DMS153 (cell line): ENCODE measurements around the gene SLX9.
"Not testable (repeated sequence)": the region's sequence is repeated elsewhere in the genome, so short reads cannot be mapped to it uniquely, and the experiment has no call there.

Experiments used
- DNase-seq: peaks from one replicate; lab custom pipeline; 2025; lab: John Stamatoyannopoulos, UW

Gene SLX9

GRCh38 chr21:44916965-44917364, 22.9 kb upstream of the SLX9 start:
- no peak for DNase-seq

DNA sequence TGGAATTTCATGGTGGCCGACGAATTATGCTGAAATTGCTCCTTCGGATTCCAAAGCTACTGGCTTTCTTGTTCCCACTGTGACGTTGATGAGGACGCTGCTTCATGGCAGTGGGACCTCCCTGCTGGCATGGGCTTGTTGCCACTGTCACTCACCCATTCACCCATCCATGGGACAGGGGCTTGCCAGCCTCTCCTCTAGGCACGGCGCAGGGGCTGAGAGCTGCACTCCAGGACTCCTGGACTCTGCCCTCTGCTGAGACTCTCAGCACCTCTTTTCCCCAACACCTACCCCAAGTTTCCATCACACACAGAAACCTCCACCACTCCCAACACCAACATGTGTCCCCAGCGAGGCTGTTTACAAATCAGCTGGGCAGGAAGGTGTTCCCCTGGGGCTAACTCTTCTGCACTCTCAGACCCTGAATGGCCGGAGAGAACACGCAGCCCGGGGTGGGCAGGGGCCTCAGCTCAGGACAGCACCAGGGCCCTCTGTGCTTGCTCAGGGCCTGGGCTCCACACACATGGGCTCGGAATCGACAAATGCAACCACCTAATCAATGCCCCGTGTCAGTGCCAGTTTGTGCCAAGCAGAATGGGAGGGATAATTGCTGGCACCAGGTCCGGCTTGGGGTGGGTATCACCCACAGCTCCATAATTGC, 22.3 kb upstream of the SLX9 start:
- no peak for DNase-seq

DNA sequence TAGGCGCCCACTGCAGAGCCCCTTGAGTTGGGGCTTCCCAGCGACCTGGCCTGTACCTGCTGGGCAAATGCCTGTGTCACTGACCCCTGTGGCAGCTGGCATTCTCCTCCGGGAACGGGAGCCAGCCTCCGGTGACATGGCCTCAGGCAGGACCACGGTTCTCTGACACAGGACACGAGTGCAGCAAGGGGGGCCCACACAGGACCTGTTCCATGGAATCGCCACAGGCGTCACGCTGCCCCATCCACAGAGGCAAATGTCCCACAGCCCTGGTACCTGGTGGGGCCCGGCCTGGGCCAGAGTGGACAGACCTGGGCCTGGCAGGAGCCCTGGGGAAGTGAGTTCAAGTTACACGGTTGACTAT, 21.7 kb upstream of the SLX9 start:
- DNase-seq, result no peak

- DNase-seq, result no peak
These were observed 21.2 kb upstream of the SLX9 start for GRCh38 chr21:44918581-44919033.

GRCh38 chr21:44919111-44919912, 20.5 kb upstream of the SLX9 start:
- DNase-seq, result no peak

DNA sequence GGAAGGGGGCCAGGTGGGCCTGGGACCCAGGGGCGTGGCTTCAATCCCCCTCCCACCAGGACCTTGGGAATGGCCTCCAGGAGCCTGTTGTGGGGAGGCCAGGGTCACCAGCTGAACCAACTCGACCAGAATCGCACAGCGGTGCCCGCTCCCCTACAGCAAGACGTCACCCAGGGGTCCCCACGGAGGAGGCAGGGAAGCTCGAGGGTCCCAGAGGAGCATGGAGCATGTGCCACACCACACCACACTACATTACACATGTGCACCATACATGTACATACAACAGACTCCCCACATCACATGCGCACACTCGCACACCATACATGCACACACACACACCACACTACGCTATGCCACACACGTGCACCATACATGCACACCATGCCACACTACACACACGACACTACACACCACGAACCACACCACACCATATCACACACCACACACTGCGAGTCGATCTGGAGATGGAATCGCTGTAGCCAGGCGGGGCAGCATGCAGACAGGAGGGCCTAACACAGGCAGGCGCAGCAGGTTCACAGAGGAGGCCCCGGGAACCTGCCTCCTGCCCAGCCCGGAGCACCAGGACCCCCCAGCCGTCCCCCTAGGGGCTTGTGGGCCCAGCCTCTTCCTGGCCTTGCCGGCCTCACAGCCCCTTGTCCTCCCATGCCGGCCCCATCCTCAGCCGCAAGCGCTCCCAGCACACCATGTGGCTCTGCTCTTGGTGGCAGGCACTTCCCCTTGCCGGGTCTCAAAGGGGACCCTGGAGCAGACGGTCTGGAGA, 19.7 kb upstream of the SLX9 start:
- DNase-seq, result no peak

DNA sequence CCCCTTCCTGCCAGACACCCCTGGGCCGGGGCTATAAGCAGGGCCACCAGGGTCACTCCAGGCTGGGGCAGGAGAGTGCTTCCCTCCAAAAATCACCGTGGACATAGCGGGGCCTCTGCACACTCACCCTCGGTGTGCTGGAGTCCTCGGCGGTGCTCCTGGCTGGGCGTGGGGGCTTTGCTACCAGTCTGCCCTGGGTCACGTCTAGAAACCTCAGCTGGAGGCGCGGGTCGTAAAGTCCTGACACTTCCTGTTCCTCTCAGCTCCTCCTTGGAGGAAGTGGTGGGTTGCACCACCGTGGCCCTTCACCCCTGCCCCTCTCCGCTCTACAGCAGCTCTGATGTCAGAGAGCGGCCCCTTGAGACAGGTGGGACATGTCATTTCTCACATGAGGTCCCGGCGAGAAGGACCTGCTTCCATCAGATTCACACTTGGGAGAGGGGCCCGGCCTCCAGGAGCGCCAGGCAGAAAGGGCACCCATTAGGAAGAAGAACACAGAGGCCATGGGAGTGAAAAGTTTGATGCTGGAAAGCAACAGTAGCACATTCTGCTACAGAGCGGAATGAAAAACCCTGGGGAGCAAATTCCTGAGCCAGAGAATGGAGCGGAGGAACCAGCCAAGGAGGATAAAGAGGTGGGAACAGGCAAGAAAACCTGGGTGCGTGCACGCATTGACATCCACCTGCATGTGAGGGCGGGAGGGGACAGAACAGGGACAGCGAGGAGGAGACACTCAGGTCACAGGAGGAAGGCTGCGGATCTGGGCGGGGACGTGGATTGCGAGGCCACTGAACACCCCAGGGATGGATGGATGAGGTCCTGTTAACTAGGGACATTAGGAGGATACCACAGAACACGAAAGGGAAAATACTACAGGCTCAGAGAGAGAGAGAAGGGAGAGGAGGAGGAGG, 18.9 kb upstream of the SLX9 start, which contains the start of gene ITGB2:
TSS of gene ITGB2 (minus strand) at position 206 of the 911 bp plus-strand sequence. CDS start 10,117 bp downstream, outside the sequence.
- no peak for DNase-seq

DNA sequence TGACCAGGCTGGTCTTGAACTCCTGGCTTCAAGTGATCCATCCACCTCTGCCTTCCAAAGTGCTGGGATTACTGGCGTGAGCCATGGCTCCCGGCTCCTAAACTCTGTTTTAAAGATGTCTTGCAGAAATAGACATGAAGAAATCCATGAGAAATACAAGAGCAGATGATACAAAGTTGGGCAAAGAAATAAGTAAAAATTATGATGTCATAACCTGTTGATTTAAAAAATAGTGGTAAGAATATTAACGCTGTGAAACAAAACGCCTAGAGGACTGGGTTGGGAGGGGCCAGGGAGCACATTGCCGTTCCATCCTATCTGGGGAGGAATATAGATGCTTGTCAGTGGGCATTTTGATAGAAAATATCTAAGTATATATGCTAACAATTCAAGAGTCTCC, 17.9 kb upstream of the SLX9 start:
- no peak for DNase-seq

DNA sequence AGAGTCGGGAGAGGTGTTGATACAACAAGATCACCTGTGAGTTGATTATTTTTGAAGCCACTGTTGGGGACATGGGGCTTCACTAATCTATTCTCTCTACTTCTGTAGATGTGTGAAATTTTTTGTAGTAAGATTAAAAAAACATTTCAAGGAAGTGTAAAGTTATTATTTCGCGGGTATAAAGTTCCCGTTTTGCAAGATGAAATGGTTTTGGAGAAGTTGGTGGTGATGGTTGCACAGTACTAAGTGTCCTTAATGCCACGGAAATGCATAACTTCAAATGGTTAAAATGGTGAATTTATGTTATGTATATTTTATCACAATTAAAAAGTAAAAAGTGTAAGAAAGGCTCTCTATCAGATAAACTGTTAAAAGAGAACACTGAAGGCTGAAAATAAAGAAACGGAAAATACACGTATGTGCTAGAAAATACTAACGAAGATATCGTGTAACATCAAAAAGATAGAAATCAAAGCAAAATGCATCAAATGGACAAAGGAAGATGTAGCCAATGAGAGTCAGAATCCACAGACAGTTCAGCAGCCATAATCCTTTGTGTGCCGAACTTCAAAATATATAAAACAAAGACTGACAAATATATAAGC, 16.2 kb upstream of the SLX9 start:
- no peak for DNase-seq

DNA sequence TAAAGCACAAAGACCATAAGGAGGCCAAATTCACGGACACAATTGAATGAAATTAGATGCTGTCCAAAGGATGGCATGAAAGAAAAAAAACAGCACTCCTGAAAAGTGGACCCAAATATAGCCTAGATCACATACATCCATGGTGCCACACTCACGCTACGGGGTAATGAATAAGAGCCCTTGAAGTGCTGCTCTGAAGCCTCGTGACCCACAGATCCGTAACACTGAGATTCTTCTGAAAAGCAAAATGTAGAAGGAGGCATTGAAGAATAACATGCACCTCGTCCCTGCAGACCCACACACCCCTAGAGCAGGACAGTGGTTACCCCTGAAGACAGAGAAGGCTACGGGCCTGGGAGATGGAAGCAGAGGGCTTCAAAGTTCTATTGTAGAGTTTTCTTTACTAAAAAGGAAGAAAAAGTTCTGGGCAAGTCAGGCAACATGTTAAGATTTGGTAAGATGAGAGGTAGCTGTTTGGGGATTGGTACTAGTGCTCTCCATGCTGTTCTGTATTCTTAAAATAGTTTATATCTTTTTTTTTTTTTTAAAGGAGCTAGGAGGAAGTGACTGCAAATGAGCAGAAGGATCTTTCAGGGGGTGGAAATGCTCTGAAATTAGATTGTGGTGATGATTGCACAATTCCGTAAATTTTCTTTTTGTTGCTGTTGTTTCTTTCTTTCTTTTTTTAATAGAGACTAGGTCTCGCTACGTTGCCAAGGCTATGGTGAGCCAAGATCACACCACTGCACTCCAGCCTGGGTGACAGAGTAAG, 15.0 kb upstream of the SLX9 start:
- DNase-seq, result no peak

DNA sequence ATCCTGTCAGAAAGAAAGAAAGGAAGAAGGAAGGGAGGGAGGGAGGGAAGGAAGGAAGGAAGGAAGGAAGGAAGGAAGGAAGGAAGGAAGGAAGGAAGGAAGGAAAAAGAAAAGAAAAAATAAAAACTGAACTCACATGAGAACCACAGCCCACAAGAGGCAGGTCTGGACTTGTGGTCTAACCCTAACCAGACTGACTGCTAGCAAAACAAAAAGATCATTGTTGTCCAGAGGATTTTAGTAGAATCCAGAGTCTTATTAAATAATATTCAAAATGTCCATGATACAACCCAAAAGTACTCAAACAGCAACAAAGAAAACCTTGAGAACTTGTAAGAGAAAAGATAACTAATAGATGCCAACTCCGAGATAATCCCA, 14.5 kb upstream of the SLX9 start:
- DNase-seq, result no peak

DNA sequence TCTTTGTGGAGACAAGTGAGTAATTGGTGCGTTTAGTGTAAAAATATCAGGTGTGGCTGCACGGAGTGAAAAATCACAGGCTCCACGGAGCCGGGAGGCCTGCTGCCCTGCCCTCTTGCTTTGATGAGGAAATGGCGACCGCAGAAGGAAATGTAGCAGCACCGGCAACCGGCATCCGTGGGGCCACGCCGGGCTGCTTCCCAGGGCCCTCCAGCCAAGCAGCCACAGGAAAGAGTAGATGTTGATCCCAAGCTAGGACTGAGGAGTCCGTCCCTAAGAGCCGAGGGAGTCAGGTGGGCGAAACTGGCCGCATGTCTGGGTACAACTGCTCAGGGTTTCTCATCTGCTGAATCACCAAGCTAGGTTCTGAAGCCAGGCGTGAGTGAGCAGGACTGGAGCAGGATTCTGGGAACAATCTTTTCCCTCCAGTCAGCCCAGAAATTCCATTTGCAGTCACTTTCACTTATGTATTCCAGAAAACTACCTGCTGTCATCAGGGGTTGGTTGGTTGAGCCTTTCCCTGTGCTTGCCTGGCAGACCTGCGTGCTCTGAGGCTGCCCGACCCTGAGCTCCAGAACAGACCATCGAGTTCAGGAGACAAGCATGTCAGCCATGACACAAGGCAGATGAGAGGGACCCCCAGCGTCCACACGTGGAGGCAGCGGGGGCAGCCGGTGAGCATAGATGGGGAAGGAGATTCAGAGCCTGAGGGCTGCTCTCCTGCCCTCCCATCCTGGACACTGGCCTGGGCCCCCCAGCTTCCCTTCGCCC, 13.3 kb upstream of the SLX9 start:
- no peak for DNase-seq

DNA sequence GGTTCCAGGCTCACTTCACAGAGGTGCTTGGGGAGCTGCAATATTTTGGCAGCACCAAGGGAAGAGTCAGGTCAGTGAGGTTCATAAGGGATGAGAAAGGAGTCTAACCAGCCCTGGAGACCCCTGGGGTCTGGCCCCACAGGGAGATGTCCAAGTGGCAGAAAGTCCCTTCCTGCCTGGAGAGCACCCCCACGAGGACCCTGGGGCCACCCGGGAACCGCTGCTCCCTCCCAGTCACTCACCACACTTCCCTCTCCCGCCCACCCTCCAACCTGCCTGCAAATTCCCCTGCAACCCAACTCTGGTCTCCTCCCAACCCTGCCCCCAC, 12.6 kb upstream of the SLX9 start:
- DNase-seq, result no peak

GRCh38 chr21:44927587-44928461, 12.0 kb upstream of the SLX9 start:
- DNase-seq, result no peak

DNA sequence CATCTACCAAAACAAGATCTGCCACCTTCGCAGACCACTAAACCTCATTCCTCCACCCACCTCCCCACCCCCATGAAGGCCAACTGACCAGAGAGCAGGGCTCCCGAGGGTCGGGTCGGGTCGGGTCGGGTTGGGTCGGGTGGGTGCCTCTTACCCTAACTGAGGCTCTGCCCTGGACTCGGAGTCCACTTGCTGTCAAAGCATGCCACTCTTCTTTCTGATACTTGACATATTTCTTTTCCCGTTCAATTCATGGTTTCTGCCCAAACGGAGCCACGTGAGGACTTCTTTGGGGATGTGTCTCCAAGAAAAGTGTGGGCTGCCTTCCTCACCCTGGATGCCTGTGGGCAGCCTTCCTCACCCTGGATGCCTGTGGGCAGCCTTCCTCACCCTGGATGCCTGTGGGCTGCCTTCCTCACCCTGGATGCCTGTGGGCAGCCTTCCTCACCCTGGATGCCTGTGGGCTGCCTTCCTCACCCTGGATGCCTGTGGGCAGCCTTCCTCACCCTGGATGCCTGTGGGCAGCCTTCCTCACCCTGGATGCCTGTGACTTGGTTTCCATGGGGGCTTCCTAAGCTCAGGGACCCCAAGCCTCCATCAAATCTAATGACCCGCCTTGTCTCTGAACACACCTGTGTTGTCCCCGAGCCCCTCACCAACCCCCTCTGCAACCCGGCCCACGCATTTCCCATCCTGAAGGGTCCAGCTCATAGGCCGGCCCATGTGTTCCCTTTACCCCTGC, 11.2 kb upstream of the SLX9 start:
- not testable (repeated sequence) for DNase-seq

DNA sequence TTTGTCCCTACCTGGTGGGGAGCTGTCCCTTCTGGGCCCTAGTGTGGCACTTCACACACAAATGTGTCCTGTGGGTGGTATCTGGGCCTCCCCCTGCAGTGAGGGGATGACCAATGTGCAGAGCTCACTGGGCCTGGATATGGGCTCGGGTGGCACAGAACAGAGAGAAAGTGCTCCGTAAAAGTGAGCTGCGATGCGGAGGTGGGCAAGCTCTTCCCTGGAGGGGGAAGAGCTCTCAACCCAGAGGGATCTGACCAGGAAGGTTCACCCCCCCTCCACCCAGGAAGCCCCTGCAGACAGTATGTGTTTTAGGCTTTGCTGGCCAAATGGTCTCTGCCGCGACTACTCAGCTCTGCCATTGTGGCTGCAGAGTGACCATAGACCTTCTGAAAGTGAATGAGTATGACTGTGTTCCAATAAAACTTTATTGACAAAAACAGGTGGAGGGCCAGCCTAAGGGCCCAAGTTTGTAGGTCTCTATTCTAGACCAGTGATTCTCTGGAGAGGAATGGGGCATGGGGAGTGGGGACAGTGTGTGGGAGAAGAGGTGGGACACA, 10.5 kb upstream of the SLX9 start:
- no peak for DNase-seq

GRCh38 chr21:44929799-44930542, 9.9 kb upstream of the SLX9 start:
- DNase-seq, result no peak
